GM18498 (cell line): ENCODE measurements around the gene TRAPPC12.
"Not testable (repeated sequence)": the region's sequence is repeated elsewhere in the genome, so short reads cannot be mapped to it uniquely, and the experiment has no call there.

ENCODE experiments used
- ATAC-seq: cut with Tn5 transposase; IDR thresholded peaks from one replicate; pipeline ENCODE4 v1.9.1; 2021; ENCODE audit warnings: mild to moderate bottlenecking, moderate library complexity; ENCODE audit not compliant: unreplicated experiment

TRAPPC12 gene

GRCh38 chr2:3379647-3380534, at the start of gene TRAPPC12:
Gene TRAPPC12 (plus strand): TSS chr2:3379694. CDS start chr2:3387624, 7,930 bp downstream.
- ATAC-seq: peak; percentile 77

DNA sequence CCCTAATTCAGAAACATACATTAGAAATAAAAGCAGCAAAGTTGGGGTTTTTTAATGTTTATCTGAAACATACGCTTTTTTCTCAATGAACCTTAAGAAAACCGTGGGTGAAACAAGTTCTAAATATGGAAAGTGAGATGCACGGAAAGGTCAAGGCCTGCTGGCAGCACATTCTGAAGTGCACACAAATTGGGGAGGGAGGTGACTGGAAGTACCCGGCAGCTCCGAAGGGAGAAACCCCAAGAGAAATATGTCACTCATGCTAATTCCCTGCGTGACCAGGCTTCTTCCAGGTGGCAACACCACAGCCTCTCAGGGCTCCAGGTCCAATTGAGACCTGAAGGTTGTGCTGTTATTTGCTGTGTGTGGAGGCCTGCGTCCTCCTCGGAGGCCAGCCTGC, 47.4 kb upstream of the TRAPPC12 start:
- ATAC-seq: no peak

- no peak for ATAC-seq
Measured at GRCh38 chr2:3334392-3335345, 44.8 kb upstream of the TRAPPC12 start.

DNA sequence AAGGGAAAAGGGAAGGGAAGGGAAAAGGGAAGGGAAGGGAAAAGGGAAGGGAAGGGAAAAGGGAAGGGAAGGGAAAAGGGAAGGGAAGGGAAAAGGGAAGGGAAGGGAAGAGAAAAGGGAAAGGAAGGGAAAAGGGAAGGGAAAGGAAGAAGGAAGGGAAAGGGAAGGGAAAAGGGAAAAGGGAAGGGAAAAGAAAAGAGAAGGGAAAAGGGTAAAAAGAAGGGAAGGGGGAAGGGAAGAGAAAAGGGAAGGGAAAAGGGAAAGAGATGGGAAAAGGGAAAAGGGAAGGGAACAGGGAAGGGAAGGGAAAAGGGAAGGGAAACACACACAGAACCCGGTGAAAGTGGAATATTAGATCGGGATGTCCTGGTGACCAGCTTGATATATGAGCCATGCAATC, 42.6 kb upstream of the TRAPPC12 start:
- ATAC-seq: no peak

GRCh38 chr2:3338340-3338739, 41.2 kb upstream of the TRAPPC12 start:
- ATAC-seq: no peak

DNA sequence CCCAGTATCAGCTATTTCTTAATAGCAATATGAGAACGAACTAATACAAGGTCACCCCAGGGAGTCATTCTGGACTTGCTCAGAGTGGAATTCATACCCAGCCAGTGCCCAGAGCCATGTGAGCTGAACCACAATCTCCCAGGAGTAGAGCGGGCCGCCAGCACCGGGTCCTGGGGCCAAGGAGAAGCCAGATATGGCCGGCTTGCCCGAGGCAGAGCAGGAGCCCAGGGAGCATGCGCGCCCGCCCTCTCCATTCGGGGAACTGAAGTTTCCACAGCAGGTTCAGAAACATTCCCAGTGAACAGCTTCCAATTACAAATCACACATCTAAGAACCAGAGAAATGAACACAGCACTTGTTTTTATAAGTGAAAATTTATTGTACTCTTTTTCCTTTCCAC, 39.4 kb upstream of the TRAPPC12 start:
- ATAC-seq: no peak

- ATAC-seq: no peak
Measured at GRCh38 chr2:3341336-3341735, 38.2 kb upstream of the TRAPPC12 start.

- ATAC-seq: no peak
Measured at GRCh38 chr2:3342324-3342723, 37.2 kb upstream of the TRAPPC12 start.

- no peak for ATAC-seq
Measured at GRCh38 chr2:3343012-3343411, 36.5 kb upstream of the TRAPPC12 start.

DNA sequence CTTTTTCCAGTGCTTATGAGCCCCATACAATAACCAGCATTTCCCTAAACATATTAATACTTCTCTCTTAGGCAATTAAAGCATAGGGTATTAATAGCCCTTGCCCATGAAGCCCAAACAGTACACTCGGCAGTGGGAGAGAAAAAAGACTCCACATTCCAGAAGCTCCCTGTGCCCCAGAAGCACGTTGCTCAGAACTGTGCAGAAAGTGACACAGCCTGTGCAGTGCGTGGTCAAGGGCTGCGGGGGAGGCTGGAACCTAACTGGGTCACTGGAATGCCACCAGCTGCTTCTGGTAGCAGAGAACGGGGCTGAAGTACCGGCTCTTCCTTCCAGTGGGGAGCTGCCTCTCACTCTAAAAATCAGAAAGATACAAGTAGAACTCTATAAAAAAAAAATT, 34.6 kb upstream of the TRAPPC12 start:
- ATAC-seq: no peak

DNA sequence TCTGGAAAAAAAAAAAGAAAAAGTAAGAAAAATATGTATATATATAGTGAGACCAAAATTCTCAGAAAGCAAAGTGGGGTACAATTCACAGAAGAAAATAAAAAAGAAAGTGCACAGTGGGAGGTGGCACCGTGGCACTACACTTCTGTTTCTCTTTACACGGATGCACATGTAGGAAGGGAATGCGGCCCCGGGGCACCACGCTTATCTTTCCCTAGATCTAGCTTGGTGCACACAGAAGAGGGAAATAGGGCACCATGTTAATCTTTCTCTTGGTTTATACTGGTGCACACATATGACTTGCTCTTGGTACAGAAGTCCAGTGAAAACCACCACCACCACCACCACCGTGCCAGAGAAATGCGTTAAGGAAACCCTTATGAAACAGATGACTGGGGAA, 33.9 kb upstream of the TRAPPC12 start:
- ATAC-seq: no peak

- ATAC-seq: no peak
Measured at GRCh38 chr2:3348767-3349166, 30.7 kb upstream of the TRAPPC12 start.

- no peak for ATAC-seq
Measured at GRCh38 chr2:3349211-3349693, 30.2 kb upstream of the TRAPPC12 start.

- ATAC-seq: no peak
Measured at GRCh38 chr2:3354986-3355385, 24.5 kb upstream of the TRAPPC12 start.

DNA sequence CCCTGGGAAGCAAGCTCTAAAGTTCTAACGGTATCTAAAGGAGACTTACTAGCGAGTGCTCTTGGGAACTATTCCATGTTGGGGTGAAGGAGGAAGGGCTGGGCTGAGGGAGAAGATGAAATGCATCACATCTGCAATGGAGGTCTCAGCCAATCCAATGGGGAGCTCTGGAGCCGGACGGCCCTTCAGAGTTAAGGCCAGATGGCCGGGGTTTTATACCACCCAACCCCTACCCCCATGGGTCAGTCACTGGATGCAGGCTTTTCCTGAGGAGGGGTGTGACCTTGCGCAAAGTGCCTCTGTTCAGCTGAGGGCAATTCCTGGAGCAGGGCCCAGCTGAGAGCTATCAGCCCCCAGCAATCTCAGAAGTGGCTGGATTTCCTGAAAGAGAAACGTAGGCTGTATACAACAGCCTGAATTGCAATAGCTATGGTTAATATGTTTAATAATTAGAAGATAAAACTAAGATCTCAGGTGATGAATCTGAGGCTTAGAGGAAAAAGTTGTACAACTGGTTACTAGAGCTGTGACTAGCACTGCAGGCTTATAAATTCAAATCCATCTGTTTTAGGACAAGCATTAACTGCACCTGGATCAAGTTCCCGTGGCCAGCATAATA, 23.4 kb upstream of the TRAPPC12 start:
- ATAC-seq: no peak

GRCh38 chr2:3356799-3357198, 22.7 kb upstream of the TRAPPC12 start:
- no peak for ATAC-seq

DNA sequence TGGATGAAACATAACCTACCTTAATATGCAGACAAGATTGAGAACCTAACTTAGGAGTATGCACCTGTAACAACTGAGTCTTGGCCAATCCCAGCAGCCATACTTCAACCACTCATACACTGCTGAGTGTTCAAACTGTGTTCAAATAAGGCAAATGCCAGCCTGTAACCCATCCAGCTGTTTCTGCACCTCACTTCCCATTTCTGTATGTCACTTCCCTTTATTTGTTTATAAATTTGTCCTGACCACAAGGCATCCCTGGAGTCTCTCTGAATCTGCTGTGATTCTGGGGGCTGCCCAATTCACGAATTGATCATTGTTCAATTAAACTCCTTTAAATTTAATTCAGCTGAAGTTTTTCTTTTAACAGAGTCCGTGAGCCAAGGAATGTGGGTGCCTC, 22.0 kb upstream of the TRAPPC12 start:
- not testable (repeated sequence) for ATAC-seq

DNA sequence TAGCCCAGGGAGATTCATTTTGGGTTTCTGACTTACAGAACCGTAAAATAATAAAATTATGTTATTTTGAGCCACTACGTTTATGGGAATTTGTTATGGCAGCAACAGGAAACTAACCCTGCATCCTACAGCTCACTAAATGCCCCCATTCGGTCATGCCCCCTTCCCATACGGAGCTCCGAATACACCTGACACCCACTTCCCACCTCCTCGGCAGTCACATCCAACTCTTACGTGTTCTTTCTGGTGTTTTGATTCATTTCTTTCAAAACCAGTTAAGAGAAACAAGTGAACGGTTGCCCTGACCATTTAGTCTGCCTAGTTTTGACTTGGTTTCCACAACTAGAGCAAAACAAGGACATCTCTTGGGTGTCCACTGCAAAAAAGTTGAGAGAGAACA, 21.6 kb upstream of the TRAPPC12 start:
- no peak for ATAC-seq

DNA sequence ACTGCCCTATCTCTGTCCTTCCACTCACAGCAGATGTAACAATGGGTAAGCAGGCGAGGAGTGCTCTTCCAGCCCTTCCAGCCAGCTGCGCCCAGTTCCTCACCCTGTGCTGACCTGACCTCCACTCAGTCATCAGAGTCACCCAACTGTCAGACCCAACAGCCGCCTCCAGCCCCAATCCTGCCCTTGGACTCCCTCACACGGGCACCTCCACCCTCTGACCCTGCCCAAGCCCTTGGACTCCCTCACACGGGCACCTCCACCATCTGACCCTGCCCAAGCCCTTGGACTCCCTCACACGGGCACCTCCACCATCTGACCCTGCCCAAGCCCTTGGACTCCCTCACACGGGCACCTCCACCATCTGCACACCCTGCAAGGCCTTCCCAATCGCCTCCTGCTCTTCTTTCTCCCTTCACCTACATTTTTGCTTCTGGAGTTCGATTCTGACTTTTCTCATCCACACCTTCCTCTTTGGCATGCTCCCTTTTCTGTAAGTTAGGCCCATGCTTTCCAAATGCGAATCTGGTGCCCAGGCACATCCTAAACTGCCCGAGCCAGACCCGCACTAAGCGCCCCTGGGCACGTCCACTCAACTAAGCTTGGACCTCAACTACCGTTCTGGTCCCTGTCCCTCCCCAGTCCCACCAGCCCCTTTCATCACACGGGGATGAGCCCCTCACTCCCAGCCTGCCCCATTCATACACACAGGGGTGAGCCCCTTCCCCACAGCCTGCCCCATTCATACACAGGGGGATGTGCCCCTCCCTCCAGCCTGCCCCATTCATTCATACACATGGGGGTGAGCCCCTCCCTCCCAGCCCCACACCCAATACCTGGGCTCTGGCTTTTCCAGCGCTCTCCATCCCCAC, 17.7 kb upstream of the TRAPPC12 start:
- no peak for ATAC-seq

DNA sequence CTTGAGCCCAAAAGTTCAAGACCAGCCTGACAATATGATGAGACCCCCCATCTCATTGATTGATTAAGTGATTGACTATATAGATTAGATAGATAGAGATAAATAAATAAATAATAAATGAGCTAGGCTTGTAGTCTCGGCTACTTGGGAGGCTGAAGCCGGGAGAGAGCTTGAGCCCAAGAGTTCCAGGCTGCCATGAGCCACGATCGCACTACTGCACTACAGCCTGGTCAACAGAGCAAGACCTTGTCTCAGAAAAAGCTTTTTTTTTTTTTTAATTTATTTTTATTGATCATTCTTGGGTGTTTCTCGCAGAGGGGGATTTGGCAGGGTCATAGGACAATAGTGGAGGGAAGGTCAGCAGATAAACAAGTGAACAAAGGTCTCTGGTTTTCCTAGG, 14.3 kb upstream of the TRAPPC12 start:
- ATAC-seq: no peak
